BE2C (cell line): ENCODE results near the gene ZNF772.
A peak's percentile ranks its signal among the peaks of the same experiment; 100 is the strongest.

Source experiments
- DNase-seq: peaks from one replicate; pipeline ENCODE4 v3.0.0-alpha.2; 2020
- H3K27me3 ChIP-seq: fragments of 250-450 bp; sonication (Bioruptor Pico); 2 replicates; pipeline ENCODE4 v1.5.1; 2020; ENCODE audit warnings: mild to moderate bottlenecking
- H3K36me3 ChIP-seq: fragments of 250-450 bp; sonication (Bioruptor Pico); 2 replicates; pipeline ENCODE4 v1.5.1; 2020; ENCODE audit warnings: mild to moderate bottlenecking
- H3K4me1 ChIP-seq: fragments of 250-450 bp; sonication (Bioruptor Pico); 2 replicates; pipeline ENCODE4 v1.5.1; 2020
- H3K4me3 ChIP-seq: 2 replicates; pipeline ENCODE4 v1.5.1; 2011; ENCODE audit warnings: low read depth, low read length
- H3K9me3 ChIP-seq: fragments of 250-450 bp; sonication (Bioruptor Pico); 2 replicates; pipeline ENCODE4 v1.5.1; 2020
- TF ChIP-seq, protein P1 (sequence below): IDR thresholded peaks from 2 replicates; pipeline ENCODE4 v1.5.1; 2012; ENCODE audit warnings: mild to moderate bottlenecking, low read depth, low read length

Gene ZNF772

DNA sequence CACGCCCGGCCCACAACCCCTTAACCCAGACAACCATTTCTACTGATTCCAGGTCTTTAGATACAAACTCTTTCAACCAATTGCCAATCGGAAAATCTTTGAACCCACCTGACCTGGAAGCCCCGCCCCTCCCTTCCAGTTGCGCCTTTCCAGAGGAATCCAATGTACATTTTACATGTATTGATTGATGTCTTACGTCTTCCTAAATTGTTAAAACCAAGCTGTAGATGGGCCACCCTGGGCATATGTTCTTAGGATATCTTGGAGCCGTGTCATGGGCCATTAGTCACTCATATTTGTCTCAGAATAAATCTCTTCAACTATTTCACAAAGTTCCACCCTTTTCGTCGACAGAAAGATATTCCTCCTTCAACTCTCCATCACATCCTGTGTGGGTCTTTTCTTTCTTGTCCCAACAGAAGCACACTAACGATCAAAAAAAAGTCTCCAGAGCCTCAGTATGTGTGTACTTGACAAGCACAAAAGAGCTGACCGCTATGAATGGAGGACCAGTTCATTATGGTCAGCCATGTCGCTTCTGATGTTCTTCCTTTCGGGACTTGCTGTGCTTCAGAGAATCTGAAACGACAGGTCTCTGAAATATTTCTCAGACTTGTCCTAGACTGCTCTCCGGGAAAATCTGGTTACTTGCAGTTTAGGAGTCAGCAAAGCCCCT, 42.8 kb downstream of the ZNF772 start:
- Histone ChIP-seq H3K9me3 (no peaks in the 10 kb centered on the region), H3K4me1 (no peaks in the 10 kb centered on the region), H3K36me3 (peaks cover 9% of the 10 kb centered on the region), H3K27me3 (no peaks in the 10 kb centered on the region), H3K4me3 (peak overlapping the region; percentile 91)
- DNase-seq = no peak
- TF ChIP-seq, protein P1, sequence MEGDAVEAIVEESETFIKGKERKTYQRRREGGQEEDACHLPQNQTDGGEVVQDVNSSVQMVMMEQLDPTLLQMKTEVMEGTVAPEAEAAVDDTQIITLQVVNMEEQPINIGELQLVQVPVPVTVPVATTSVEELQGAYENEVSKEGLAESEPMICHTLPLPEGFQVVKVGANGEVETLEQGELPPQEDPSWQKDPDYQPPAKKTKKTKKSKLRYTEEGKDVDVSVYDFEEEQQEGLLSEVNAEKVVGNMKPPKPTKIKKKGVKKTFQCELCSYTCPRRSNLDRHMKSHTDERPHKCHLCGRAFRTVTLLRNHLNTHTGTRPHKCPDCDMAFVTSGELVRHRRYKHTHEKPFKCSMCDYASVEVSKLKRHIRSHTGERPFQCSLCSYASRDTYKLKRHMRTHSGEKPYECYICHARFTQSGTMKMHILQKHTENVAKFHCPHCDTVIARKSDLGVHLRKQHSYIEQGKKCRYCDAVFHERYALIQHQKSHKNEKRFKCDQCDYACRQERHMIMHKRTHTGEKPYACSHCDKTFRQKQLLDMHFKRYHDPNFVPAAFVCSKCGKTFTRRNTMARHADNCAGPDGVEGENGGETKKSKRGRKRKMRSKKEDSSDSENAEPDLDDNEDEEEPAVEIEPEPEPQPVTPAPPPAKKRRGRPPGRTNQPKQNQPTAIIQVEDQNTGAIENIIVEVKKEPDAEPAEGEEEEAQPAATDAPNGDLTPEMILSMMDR = no peak

DNA sequence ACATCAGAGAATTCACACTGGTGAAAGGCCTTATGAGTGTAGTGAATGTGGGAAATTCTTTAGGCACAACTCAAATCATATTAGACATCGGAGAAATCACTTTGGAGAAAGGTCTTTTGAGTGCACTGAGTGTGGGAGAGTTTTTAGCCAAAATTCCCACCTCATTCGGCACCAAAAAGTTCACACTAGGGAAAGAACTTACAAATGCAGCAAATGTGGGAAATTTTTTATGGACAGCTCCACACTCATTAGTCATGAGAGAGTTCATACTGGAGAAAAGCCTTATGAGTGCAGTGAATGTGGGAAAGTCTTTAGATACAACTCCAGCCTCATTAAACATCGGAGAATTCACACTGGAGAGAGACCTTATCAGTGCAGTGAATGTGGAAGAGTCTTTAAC, 56.3 kb downstream of the ZNF772 start:
- Histone ChIP-seq H3K9me3 (peaks cover 4% of the 10 kb centered on the region; the same call in 1 of the 2 replicates), H3K4me1 (no peaks in the 10 kb centered on the region), H3K36me3 (peaks cover 32% of the 10 kb centered on the region), H3K27me3 (no peaks in the 10 kb centered on the region), H3K4me3 (no peak overlapping the region)
- no peak for DNase-seq
- TF ChIP-seq, protein P1 = no peak

DNA sequence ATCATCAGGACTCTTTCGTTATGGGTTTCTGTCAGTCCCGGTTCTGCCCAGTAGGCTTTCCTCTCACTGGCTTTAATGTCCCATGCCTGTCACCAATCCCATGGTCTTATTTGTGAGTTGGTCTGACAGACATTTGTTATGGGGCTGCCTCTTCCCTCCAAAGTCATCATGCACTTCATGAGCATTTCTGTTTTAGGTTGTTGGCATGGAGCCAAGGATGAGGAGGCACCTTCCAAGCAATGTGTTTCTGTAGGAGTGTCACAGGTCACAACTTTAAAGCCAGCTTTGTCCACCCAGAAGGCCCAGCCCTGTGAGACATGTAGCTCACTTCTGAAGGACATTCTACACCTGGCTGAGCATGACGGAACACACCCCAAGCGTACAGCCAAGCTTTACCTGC, 57.9 kb downstream of the ZNF772 start:
- Histone ChIP-seq H3K4me1 (no peaks in the 10 kb centered on the region), H3K9me3 (peaks cover 4% of the 10 kb centered on the region; the same call in 1 of the 2 replicates), H3K4me3 (no peak overlapping the region), H3K27me3 (no peaks in the 10 kb centered on the region), H3K36me3 (peaks cover 37% of the 10 kb centered on the region)
- TF ChIP-seq, protein P1 = no peak
- DNase-seq = no peak
